ENCODE data around the gene ST8SIA2. TPM values are rescaled to one million over a fixed set of nuclear protein-coding genes. Genes with fewer than 3 reads are reported as not detected.

The ST8SIA2 gene
- total RNA-seq = not detected
- total RNA-seq = 0 reads per million in 2 donors

GRCh38 chr15:92393071-92393979 is at the start of gene ST8SIA2:
Gene ST8SIA2 (plus strand): TSS chr15:92393881. CDS start chr15:92394065, 184 bp downstream.
- H3K4me3 Mint-ChIP-seq = no peak within 1 kb of the TSS

GRCh38 chr15:92343924-92344643 is 49.6 kb upstream of the ST8SIA2 start:
- H3K4me1 Mint-ChIP-seq = no peaks in the 10 kb centered on the region
- no peaks in the 10 kb centered on the region for H3K9me3 ChIP-seq (ENCODE audit: control insufficient read depth, low read length, poor library complexity, severe bottlenecking)
- H3K27me3 Mint-ChIP-seq = peaks cover 50% of the 10 kb centered on the region
- DNase-seq (no peak), ATAC-seq (no peak)
- no peaks in the 10 kb centered on the region for H3K36me3 Mint-ChIP-seq (ENCODE audit: low read depth)
- no peak overlapping the region for H3K4me3 Mint-ChIP-seq
- no peak overlapping the region for H3K27ac Mint-ChIP-seq

More at GRCh38 chr15:92393071-92393979, at the start of gene ST8SIA2:
- no peak within 1 kb of the TSS for H3K27ac Mint-ChIP-seq
- ATAC-seq = no peak
- peaks cover 86% of the 10 kb centered on the region for H3K27me3 Mint-ChIP-seq
- no peaks in the 10 kb centered on the region for H3K9me3 ChIP-seq (ENCODE audit: control insufficient read depth, low read length, poor library complexity, severe bottlenecking)
- peaks cover 5% of the 10 kb centered on the region for H3K36me3 Mint-ChIP-seq (ENCODE audit: low read depth)
- peaks cover 10% of the 10 kb centered on the region for H3K4me1 Mint-ChIP-seq
- no peak for DNase-seq

- Mint-ChIP-seq H3K36me3 (ENCODE audit: low read depth) (no peaks in the 10 kb centered on the region), H3K4me3 (no peak overlapping the region), H3K4me1 (no peaks in the 10 kb centered on the region), H3K27me3 (peaks cover 48% of the 10 kb centered on the region), H3K27ac (no peak overlapping the region)
- H3K9me3 ChIP-seq (ENCODE audit: control insufficient read depth, low read length, poor library complexity, severe bottlenecking) = no peaks in the 10 kb centered on the region
- ATAC-seq = no peak
- DNase-seq = no peak
These were observed 47.6 kb upstream of the ST8SIA2 start for GRCh38 chr15:92346063-92346462.

GRCh38 chr15:92355307-92355706 is 38.4 kb upstream of the ST8SIA2 start:
- H3K27ac Mint-ChIP-seq = no peak overlapping the region
- no peaks in the 10 kb centered on the region for H3K36me3 Mint-ChIP-seq (ENCODE audit: low read depth)
- DNase-seq (no peak), ATAC-seq (no peak)
- no peaks in the 10 kb centered on the region for H3K9me3 ChIP-seq (ENCODE audit: control insufficient read depth, low read length, poor library complexity, severe bottlenecking)
- no peaks in the 10 kb centered on the region for H3K4me1 Mint-ChIP-seq
- peaks cover 44% of the 10 kb centered on the region for H3K27me3 Mint-ChIP-seq
- H3K4me3 Mint-ChIP-seq = no peak overlapping the region

- Mint-ChIP-seq H3K36me3 (ENCODE audit: low read depth) (no peaks in the 10 kb centered on the region), H3K4me3 (no peak overlapping the region), H3K27me3 (peaks cover 34% of the 10 kb centered on the region), H3K27ac (no peak overlapping the region), H3K4me1 (no peaks in the 10 kb centered on the region)
- no peak for ATAC-seq
- H3K9me3 ChIP-seq (ENCODE audit: control insufficient read depth, low read length, poor library complexity, severe bottlenecking) = no peaks in the 10 kb centered on the region
- DNase-seq = no peak
These were observed 32.2 kb upstream of the ST8SIA2 start for GRCh38 chr15:92361321-92362000.

GRCh38 chr15:92362001-92362350 is 31.7 kb upstream of the ST8SIA2 start:
- H3K27me3 Mint-ChIP-seq = peaks cover 31% of the 10 kb centered on the region

GRCh38 chr15:92365084-92365483 is 28.6 kb upstream of the ST8SIA2 start:
- H3K4me1 Mint-ChIP-seq = no peaks in the 10 kb centered on the region
- H3K27me3 Mint-ChIP-seq = peaks cover 25% of the 10 kb centered on the region
- H3K4me3 Mint-ChIP-seq = no peak overlapping the region
- peaks cover 2% of the 10 kb centered on the region for H3K36me3 Mint-ChIP-seq (ENCODE audit: low read depth)
- H3K9me3 ChIP-seq (ENCODE audit: control insufficient read depth, low read length, poor library complexity, severe bottlenecking) = no peaks in the 10 kb centered on the region
- DNase-seq (no peak), ATAC-seq (no peak)
- no peak overlapping the region for H3K27ac Mint-ChIP-seq

More at GRCh38 chr15:92362001-92362350, 31.7 kb upstream of the ST8SIA2 start:
- no peak for DNase-seq
- H3K4me1 Mint-ChIP-seq = no peaks in the 10 kb centered on the region
- H3K27ac Mint-ChIP-seq = no peak overlapping the region
- H3K36me3 Mint-ChIP-seq (ENCODE audit: low read depth) = no peaks in the 10 kb centered on the region
- ATAC-seq = no peak
- H3K9me3 ChIP-seq (ENCODE audit: control insufficient read depth, low read length, poor library complexity, severe bottlenecking) = no peaks in the 10 kb centered on the region
- no peak overlapping the region for H3K4me3 Mint-ChIP-seq

GRCh38 chr15:92365906-92366305 is 27.8 kb upstream of the ST8SIA2 start:
- Mint-ChIP-seq H3K4me1 (no peaks in the 10 kb centered on the region), H3K4me3 (no peak overlapping the region), H3K36me3 (ENCODE audit: low read depth) (peaks cover 2% of the 10 kb centered on the region), H3K27me3 (peaks cover 20% of the 10 kb centered on the region), H3K27ac (no peak overlapping the region)
- H3K9me3 ChIP-seq (ENCODE audit: control insufficient read depth, low read length, poor library complexity, severe bottlenecking) = no peaks in the 10 kb centered on the region
- ATAC-seq (no peak), DNase-seq (no peak)

GRCh38 chr15:92366381-92366780 is 27.3 kb upstream of the ST8SIA2 start:
- Mint-ChIP-seq H3K36me3 (ENCODE audit: low read depth) (peaks cover 2% of the 10 kb centered on the region), H3K4me3 (no peak overlapping the region), H3K27ac (no peak overlapping the region), H3K4me1 (no peaks in the 10 kb centered on the region), H3K27me3 (peaks cover 19% of the 10 kb centered on the region)
- ATAC-seq (no peak), DNase-seq (no peak)
- H3K9me3 ChIP-seq (ENCODE audit: control insufficient read depth, low read length, poor library complexity, severe bottlenecking) = no peaks in the 10 kb centered on the region

GRCh38 chr15:92375057-92375456 is 18.6 kb upstream of the ST8SIA2 start:
- Mint-ChIP-seq H3K27ac (no peak overlapping the region), H3K4me3 (no peak overlapping the region), H3K27me3 (peaks cover 55% of the 10 kb centered on the region), H3K36me3 (ENCODE audit: low read depth) (no peaks in the 10 kb centered on the region), H3K4me1 (no peaks in the 10 kb centered on the region)
- no peaks in the 10 kb centered on the region for H3K9me3 ChIP-seq (ENCODE audit: control insufficient read depth, low read length, poor library complexity, severe bottlenecking)
- ATAC-seq (no peak), DNase-seq (no peak)

- H3K9me3 ChIP-seq (ENCODE audit: control insufficient read depth, low read length, poor library complexity, severe bottlenecking) = no peaks in the 10 kb centered on the region
- ATAC-seq = no peak
- DNase-seq = no peak
- Mint-ChIP-seq H3K4me3 (no peak overlapping the region), H3K4me1 (no peaks in the 10 kb centered on the region), H3K36me3 (ENCODE audit: low read depth) (no peaks in the 10 kb centered on the region), H3K27me3 (peaks cover 51% of the 10 kb centered on the region), H3K27ac (no peak overlapping the region)
These were observed 17.6 kb upstream of the ST8SIA2 start for GRCh38 chr15:92376109-92376508.

- ATAC-seq = no peak
- Mint-ChIP-seq H3K36me3 (ENCODE audit: low read depth) (no peaks in the 10 kb centered on the region), H3K4me3 (no peak overlapping the region), H3K27ac (no peak overlapping the region), H3K27me3 (peaks cover 56% of the 10 kb centered on the region), H3K4me1 (no peaks in the 10 kb centered on the region)
- no peaks in the 10 kb centered on the region for H3K9me3 ChIP-seq (ENCODE audit: control insufficient read depth, low read length, poor library complexity, severe bottlenecking)
- no peak for DNase-seq
These were observed 16.4 kb upstream of the ST8SIA2 start for GRCh38 chr15:92377083-92377789.
